ENCODE measurements around the gene ARHGEF1.

DNA sequence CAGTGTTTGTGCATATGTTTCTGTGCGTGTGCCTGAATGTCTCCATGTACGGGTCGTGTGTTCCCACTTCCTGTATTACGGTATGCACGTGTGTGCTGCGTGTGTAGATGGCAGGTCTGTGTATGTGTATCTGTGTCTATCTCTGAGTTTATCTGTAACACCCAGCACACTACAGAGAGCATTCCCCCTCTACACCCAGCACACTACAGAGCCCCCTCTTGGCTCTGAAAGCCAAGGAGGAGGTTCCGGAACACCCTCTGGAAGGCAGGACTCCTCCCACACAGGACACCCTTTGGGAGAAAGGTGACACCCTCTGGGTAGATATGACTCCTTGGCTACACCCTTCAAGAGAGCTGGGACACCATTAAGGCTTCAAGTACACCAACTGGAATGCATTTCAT, 47.3 kb downstream of the ARHGEF1 start:
- TF ChIP-seq REST (tag by site-specific recombination; IDR thresholded peaks at IDR 0.05), result no peak
- no peak for TF ChIP-seq PBX3 (CRISPR knock-in tag; IDR thresholded peaks at IDR 0.05)
- no peak for TF ChIP-seq GLI4 (tag by site-specific recombination; IDR thresholded peaks at IDR 0.05)
- no peak for TF ChIP-seq CTCF (tag by site-specific recombination; IDR thresholded peaks at IDR 0.05)
- no peak for TF ChIP-seq TCF7L2 (IDR thresholded peaks at IDR 0.05; ENCODE audit: borderline replicate concordance, low read depth, low read length)
- TF ChIP-seq ZNF140 (tag by site-specific recombination; IDR thresholded peaks at IDR 0.05), result no peak
- TF ChIP-seq ZNF37A (tag by site-specific recombination; IDR thresholded peaks at IDR 0.05), result no peak
- no peak for TF ChIP-seq PRDM2 (tag by site-specific recombination; IDR thresholded peaks at IDR 0.05; ENCODE audit: borderline replicate concordance)
